Stimulated activated CD8-positive, alpha-beta memory T cell treated with anti-CD3 and anti-CD28 coated beads, Interleukin-15, amount 100 ng/mL, for 24 hours (primary cell): ENCODE data around the gene DPP9.
"Not testable (repeated sequence)": the region's sequence is repeated elsewhere in the genome, so short reads cannot be mapped to it uniquely, and the experiment has no call there.

ENCODE experiments used
- DNase-seq: peaks from one replicate; pipeline ENCODE4 v3.0.0-alpha.2; 2020; ENCODE audit warnings: low read depth

DPP9 gene

GRCh38 chr19:4687396-4687795 lies 36.2 kb downstream of the DPP9 start:
- DNase-seq: no peak

DNA sequence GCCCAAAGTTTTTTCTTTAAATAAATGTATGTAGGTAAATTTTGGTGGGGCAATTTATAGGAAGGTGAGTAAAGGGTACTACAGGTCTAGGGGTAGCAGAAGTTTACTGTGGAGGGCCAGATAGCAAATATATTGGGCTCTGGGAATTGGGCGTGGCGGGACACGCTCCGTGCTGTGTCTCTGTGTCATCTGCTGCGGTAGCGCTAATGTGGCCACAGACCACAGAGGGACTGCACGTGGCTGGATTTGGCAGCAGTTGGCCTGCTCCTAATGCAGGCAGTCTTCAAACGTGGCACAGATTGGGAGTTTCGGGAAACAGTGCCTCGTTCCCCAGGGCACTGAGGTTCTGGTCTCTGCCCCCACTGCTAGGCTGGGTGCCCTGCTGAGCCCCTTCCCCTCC lies 36.9 kb downstream of the DPP9 start:
- no peak for DNase-seq

GRCh38 chr19:4684312-4685095 lies 39.1 kb downstream of the DPP9 start:
- DNase-seq: no peak

DNA sequence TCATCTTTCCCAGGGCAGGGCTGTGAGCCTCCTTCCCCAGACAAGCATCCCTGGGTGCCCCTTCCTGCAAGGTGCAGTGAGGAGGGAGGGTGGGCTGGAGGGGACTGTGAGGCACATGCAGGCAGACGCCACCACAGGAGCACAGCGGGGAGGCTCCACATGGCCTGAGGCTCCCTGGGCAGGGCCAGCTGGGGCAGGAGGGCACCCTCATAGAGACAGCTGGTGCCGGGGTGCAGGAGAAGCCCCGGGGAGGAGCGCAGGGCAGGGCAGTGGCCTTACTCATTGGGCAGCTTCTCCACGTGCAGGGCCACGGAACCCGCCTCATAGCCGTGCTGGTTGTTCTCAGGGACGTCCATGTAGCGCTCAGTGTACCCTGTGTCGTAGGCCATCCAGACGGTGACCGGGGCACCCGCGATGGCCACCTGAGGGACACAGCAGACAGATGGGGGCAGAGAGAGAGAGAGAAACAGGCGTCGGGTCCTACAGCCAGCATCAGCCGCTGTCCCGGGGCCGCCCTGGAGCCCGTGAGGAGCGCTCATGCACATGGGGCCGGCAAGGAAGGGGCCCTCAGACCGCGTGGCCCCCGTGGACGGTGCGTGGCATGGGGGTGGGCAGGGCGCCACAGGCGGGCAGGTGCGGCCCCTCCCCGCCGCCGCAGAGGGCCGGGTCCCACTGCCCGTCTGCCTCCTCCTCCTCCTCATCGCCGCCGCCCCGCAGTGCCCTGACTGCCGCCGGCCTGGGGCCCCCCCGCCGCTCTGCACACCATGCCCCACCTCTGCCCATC lies 41.0 kb downstream of the DPP9 start:
- DNase-seq: no peak

GRCh38 chr19:4680021-4680420 lies 43.6 kb downstream of the DPP9 start:
- not testable (repeated sequence) for DNase-seq

- no peak for DNase-seq
Observed at GRCh38 chr19:4678881-4679790, 44.5 kb downstream of the DPP9 start.

- no peak for DNase-seq
Observed at GRCh38 chr19:4676955-4677731, 46.5 kb downstream of the DPP9 start.

- no peak for DNase-seq
Observed at GRCh38 chr19:4675346-4675745, 48.3 kb downstream of the DPP9 start.

DNA sequence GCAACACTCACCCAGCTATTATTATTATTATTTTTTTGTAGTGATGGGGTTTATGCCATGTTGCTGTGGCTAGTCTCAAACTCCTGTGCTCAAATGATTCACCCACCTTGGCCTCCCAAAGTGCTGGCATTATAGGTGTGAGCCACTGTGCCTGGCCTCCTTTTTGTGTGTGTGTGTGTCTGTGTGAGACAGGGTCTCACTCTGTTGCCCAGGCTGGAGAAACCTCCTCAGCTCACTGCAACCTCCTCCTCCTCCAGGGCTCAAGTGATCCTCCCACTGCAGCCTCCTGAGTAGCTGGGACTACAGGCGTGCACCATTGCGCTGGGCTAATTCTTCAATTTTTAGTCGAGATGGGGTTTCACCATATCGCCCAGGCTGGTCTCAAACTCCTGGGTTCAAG lies 49.9 kb downstream of the DPP9 start:
- no peak for DNase-seq

DNA sequence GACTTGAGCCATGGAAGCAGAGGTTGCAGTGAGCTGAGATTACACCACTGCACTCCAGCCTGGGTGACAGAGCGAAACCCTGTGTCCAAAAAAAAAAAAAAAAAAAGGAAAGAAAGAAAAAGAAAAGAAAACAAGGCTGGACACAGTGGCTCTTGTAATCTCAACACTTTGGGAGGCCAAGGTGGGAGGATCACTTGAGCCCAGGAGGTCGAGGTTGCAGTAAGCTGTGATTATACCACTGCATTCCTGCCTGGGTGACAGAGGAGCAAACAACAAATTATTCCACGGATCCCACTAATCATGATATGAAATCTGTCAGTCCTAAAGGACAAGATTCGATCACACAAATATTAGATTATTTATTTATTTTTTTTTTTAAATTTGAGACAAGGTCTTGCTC lies 50.4 kb downstream of the DPP9 start:
- DNase-seq: no peak

GRCh38 chr19:4671185-4671851 lies 52.3 kb downstream of the DPP9 start:
- no peak for DNase-seq

DNA sequence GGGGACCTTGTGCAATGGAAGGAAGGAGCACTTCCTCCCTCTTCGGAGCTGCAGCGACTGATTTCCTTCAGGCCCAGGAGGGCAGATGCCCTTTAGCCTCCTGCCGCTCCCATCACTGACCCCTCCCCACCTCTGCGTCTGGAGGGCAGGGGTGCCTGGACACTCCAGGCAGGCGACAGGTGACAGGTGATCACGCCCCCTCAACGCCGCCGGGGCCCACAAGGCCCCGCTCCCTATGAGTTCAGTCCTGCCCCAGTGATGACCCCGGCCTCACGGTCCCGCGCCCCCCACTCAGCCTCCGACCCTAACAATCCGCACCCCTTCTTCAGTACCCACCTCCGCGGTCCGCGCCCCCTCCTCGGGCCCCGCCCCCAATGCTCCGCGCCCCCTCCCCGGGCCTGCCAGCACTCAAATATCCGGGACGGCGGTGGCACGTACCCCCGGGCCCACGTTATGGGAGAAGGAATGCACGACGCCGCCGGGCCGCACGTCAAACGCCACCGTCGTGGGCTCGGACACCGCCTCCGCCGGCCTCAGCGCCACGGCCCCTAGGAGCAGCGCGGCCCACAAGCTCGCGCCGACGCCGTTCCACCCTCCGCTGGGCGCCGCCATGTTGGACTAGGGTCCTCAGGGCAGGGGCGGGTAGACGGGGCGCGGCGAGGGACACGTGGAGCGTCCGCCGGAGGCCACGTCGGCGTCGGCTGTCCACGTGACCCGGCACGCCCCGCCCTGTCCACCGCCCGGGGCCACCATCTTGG lies 53.7 kb downstream of the DPP9 start, which contains the start of gene MYDGF:
Gene MYDGF, minus strand, starts transcription at position 620 of the 758 bp plus-strand sequence. Its CDS starts 8 bp downstream, at position 612.
- peak; percentile 85 for DNase-seq

GRCh38 chr19:4664642-4665041 lies 59.0 kb downstream of the DPP9 start:
- DNase-seq: no peak

DNA sequence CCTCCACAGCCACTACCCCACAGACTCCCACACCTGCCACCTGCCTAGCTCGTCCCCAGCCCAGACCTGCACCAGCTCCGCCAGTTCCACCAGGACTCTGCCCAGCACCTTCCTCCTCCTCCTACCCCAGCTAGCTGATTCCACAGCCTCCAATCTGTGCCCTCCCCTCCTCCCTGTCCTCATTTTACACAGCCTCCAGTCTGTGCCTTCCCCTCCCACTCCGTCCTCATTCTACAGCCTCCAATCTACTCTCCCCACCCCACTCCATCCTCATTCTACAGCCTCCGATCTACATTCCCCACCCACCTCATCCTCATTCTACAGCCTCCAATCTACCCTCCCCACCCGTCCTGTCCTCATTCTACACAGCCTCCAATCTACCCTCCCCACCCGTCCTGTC lies 60.8 kb downstream of the DPP9 start:
- DNase-seq: no peak

DNA sequence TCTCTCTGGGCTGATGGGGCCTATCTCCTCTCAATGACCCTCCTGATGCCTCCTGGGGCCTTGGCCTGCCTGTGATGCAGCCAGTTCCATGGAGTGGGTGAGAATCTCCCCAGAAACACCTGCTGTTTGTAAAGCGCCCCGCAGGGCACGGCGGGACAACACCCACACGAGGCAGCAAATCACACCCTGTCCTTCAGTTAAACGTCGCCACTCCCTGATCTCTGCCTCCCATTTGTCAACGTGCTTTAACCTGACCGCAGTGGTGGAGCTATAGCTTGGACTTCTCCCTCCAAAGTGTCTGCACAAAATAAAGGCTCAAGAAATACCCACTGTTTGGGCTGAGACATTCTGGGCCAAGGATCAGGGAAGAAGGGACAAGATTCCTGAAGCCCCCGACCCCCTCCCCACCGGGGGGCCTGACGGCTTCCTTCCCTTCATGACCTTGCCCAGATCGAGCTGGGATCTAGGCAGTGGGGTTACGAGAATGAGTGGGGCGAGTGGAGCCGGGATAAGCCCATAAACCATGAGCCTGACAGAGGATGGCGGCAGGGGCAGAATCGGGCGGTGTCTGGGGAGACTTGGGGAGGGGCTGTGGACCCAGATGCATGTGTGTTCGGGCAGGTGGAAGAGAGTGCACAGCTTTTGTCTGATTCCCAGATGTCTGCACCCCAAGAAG lies 61.5 kb downstream of the DPP9 start:
- no peak for DNase-seq

DNA sequence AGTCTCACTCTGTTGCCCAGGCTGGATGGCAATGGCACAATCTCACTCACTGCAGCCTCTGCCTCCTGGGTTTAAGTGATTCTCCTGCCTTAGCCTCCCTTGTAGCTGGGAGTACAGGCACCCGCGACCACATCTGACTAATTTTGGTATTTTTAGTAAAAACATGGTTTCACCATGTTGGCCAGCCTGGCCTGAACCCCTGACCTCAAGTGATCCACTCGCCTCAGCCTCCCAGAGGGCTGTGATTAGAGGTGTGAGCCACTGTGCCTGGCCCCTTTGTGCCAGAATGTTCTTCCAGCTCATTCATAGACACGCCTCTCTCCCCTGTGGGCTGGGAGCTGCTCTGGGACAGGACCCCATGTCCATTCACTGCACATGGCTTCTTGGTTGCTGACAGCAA lies 62.6 kb downstream of the DPP9 start:
- no peak for DNase-seq

GRCh38 chr19:4660181-4660791 lies 63.4 kb downstream of the DPP9 start:
- no peak for DNase-seq

DNA sequence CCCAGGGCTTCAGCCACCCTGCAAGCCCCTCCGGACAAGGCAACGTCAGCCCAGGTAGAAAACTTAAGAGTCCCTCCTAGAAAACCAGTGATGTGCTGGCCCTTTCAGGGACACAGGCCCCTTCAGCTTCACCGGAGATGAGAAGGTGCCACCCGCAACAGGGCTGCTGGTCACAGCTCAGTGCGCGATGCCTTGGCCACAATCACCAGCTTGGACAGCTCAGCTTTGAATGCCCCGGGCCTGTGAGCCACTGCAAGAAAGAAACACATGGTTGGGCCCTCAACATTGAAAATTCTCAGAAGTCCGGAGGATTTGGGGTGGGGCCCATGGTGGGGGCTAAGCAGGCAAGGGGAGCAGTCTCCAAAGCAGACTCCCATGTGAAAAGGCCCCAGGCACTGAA lies 65.8 kb downstream of the DPP9 start:
- DNase-seq: no peak

GRCh38 chr19:4657262-4657661 lies 66.4 kb downstream of the DPP9 start:
- DNase-seq: no peak
